Hippocampal formation (tissue), 2 donors: Measurements from ENCODE around the gene APOBEC2.
A peak's percentile ranks its signal among the peaks of the same experiment; 100 is the strongest.

ENCODE experiments used
- DNase-seq, 2 donors: peaks; one replicate each; lab custom pipeline; 2025; lab: John Stamatoyannopoulos, UW

Gene APOBEC2

GRCh38 chr6:41059556-41059955 is 6.6 kb downstream of the APOBEC2 start:
- DNase-seq = no peak

- no peak for DNase-seq
Observed at GRCh38 chr6:41061196-41061726, 8.3 kb downstream of the APOBEC2 start.

GRCh38 chr6:41062056-41062455 is 9.1 kb downstream of the APOBEC2 start:
- no peak for DNase-seq

- DNase-seq = no peak
Observed at GRCh38 chr6:41063884-41064285, 10.9 kb downstream of the APOBEC2 start.

GRCh38 chr6:41064841-41065240 is 11.8 kb downstream of the APOBEC2 start:
- no peak for DNase-seq

- no peak for DNase-seq
Observed at GRCh38 chr6:41065550-41066026, 12.6 kb downstream of the APOBEC2 start.

GRCh38 chr6:41066867-41067304 is 13.9 kb downstream of the APOBEC2 start:
- DNase-seq = peak; percentile 37 to 55

GRCh38 chr6:41071501-41071922 is 18.5 kb downstream of the APOBEC2 start:
- no peak for DNase-seq

GRCh38 chr6:41071923-41072835 is 19.2 kb downstream of the APOBEC2 start, which contains the start of gene OARD1:
TSS of gene OARD1 (minus strand) at chr6:41072356. CDS start at chr6:41071634, 722 bp downstream.
- DNase-seq = peak; percentile 97 to 100

GRCh38 chr6:41072836-41073202 is 19.8 kb downstream of the APOBEC2 start, which contains the start of gene NFYA:
TSS of gene NFYA (plus strand) at chr6:41072974. CDS start at chr6:41079090, 6,116 bp downstream.
- peak in 1 of 2 donors; percentile 100 for DNase-seq

GRCh38 chr6:41073203-41073967 is 20.4 kb downstream of the APOBEC2 start:
- DNase-seq = peak in 1 of 2 donors; percentile 55

- peak in 1 of 2 donors; percentile 22 for DNase-seq
Observed at GRCh38 chr6:41073968-41074691, 21.1 kb downstream of the APOBEC2 start.

GRCh38 chr6:41074692-41075436 is 21.9 kb downstream of the APOBEC2 start:
- no peak for DNase-seq

GRCh38 chr6:41075651-41076626 is 22.9 kb downstream of the APOBEC2 start:
- no peak for DNase-seq

- no peak for DNase-seq
Observed at GRCh38 chr6:41077536-41077935, 24.5 kb downstream of the APOBEC2 start.

- DNase-seq = no peak
Observed at GRCh38 chr6:41078101-41078500, 25.1 kb downstream of the APOBEC2 start.

- no peak for DNase-seq
Observed at GRCh38 chr6:41079080-41079479, 26.1 kb downstream of the APOBEC2 start.

GRCh38 chr6:41080621-41081020 is 27.6 kb downstream of the APOBEC2 start:
- no peak for DNase-seq

GRCh38 chr6:41083072-41083471 is 30.1 kb downstream of the APOBEC2 start:
- DNase-seq = no peak
